Neural cell (in vitro differentiated cells): ENCODE data around the gene MAST4. TPM values are rescaled to one million over a fixed set of nuclear protein-coding genes. Genes with fewer than 3 reads are reported as not detected.

ENCODE experiments used
- H2AFZ ChIP-seq: fragments of 200-600, 300-800 bp; sonication (generic), shearing (Covaris generic); 2 replicates; pipeline ENCODE4 v1.6.0; 2014; ENCODE audit warnings: low read depth, mild to moderate bottlenecking, antibody characterized with exemption, low read length, moderate library complexity
- H3F3A ChIP-seq: fragments of 200-600 bp; shearing (Covaris generic); 2 replicates; pipeline ENCODE4 v1.6.1; 2016; ENCODE audit warnings: mild to moderate bottlenecking, moderate library complexity, mixed read lengths, antibody characterized with exemption, low read length; ENCODE audit not compliant: insufficient read depth, poor library complexity, severe bottlenecking
- H3K27ac ChIP-seq: fragments of 200-600, 300-800 bp; sonication (generic), shearing (Covaris generic); 2 replicates; pipeline ENCODE4 v1.5.1; 2014; ENCODE audit warnings: mild to moderate bottlenecking, low read length, moderate library complexity
- H3K27me3 ChIP-seq: fragments of 300-800, 200-600 bp; sonication (generic), shearing (Covaris generic); 2 replicates; pipeline ENCODE4 v1.6.0; 2014; ENCODE audit warnings: mild to moderate bottlenecking, low read depth, low read length, moderate library complexity; ENCODE audit not compliant: insufficient read depth
- H3K36me3 ChIP-seq: fragments of 300-800, 200-600 bp; sonication (generic), shearing (Covaris generic); 2 replicates; pipeline ENCODE4 v1.5.1; 2014; ENCODE audit warnings: mild to moderate bottlenecking, antibody characterized with exemption, low read length, moderate library complexity; ENCODE audit not compliant: insufficient read depth
- H3K4me2 ChIP-seq: fragments of 300-800, 200-600 bp; sonication (generic), shearing (Covaris generic); 2 replicates; pipeline ENCODE4 v1.6.0; 2014; ENCODE audit warnings: mild to moderate bottlenecking, low read length
- H3K4me3 ChIP-seq: fragments of 300-800, 200-600 bp; sonication (generic), shearing (Covaris generic); 2 replicates; pipeline ENCODE4 v1.5.1; 2014; ENCODE audit warnings: mild to moderate bottlenecking, low read length, moderate library complexity
- H3K79me2 ChIP-seq: fragments of 200-600 bp; shearing (Covaris generic); replicated peaks from 2 replicates; pipeline ENCODE4 v1.6.0; 2014; ENCODE audit warnings: mild to moderate bottlenecking, low read length, moderate library complexity; ENCODE audit not compliant: insufficient read depth
- H3K9ac ChIP-seq: fragments of 300-800, 200-600 bp; sonication (generic), shearing (Covaris generic); 2 replicates; pipeline ENCODE4 v1.6.1; 2016; ENCODE audit warnings: mild to moderate bottlenecking, low read length, mixed read lengths
- H3K9me2 ChIP-seq: fragments of 200-600 bp; shearing (Covaris generic); 2 replicates; pipeline ENCODE4 v1.6.1; 2016; ENCODE audit warnings: mild to moderate bottlenecking, low read length, mixed read lengths; ENCODE audit not compliant: insufficient read depth
- H3K9me3 ChIP-seq: fragments of 200-600, 300-800 bp; sonication (generic), shearing (Covaris generic); 2 replicates; pipeline ENCODE4 v1.6.1; 2016; ENCODE audit warnings: mild to moderate bottlenecking, mixed run types, low read length, moderate library complexity, mixed read lengths
- H4K20me1 ChIP-seq: fragments of 200-600 bp; shearing (Covaris generic); 2 replicates; pipeline ENCODE4 v1.6.1; 2016; ENCODE audit warnings: mild to moderate bottlenecking, mixed run types; ENCODE audit not compliant: insufficient read depth
- CTCF ChIP-seq: fragments of 450-650 bp; IDR thresholded peaks from 2 replicates; pipeline ENCODE4 v1.5.1; 2014; ENCODE audit warnings: antibody characterized with exemption, mild to moderate bottlenecking, moderate library complexity; ENCODE audit not compliant: poor library complexity, severe bottlenecking
- EP300 ChIP-seq: fragments of 450-650 bp; conservative IDR thresholded peaks from 2 replicates; pipeline ENCODE4 v1.6.1; 2014; ENCODE audit warnings: antibody characterized with exemption, mild to moderate bottlenecking, moderate library complexity; ENCODE audit not compliant: poor library complexity, severe bottlenecking
- EZH2 ChIP-seq: fragments of 200-600, 300-800 bp; shearing (Covaris generic), sonication (generic); IDR thresholded peaks from 2 replicates; pipeline ENCODE4 v1.6.1; 2014; ENCODE audit warnings: antibody characterized with exemption, low read length, borderline replicate concordance, mild to moderate bottlenecking; ENCODE audit not compliant: insufficient read depth, poor library complexity, severe bottlenecking
- MXI1 ChIP-seq: fragments of 450-650 bp; conservative IDR thresholded peaks from 2 replicates; pipeline ENCODE4 v1.6.1; 2014; ENCODE audit warnings: antibody characterized with exemption, mild to moderate bottlenecking; ENCODE audit not compliant: poor library complexity, severe bottlenecking
- POLR2AphosphoS5 ChIP-seq: IDR thresholded peaks from 2 replicates; pipeline ENCODE4 v1.6.1; 2012
- RAD21 ChIP-seq: fragments of 450-650 bp; conservative IDR thresholded peaks from 2 replicates; pipeline ENCODE4 v1.6.1; 2014; ENCODE audit warnings: antibody characterized with exemption, mild to moderate bottlenecking, moderate library complexity
- REST ChIP-seq: IDR thresholded peaks from 2 replicates; pipeline ENCODE4 v1.6.1; 2012; ENCODE audit warnings: borderline replicate concordance
- SMC3 ChIP-seq: fragments of 450-650 bp; conservative IDR thresholded peaks from 2 replicates; pipeline ENCODE4 v1.6.1; 2014; ENCODE audit warnings: antibody characterized with exemption, mild to moderate bottlenecking, moderate library complexity; ENCODE audit not compliant: poor library complexity
- TAF1 ChIP-seq: IDR thresholded peaks from 2 replicates; pipeline ENCODE4 v1.6.1; 2012; ENCODE audit warnings: low read depth
- polyA plus RNA-seq: library from polyadenylated mRNA; depleted of rRNA; stranded (reverse); fragments of >200 nt; gene quantifications from 2 replicates; pipeline ENCODE4 v1.2.3, GENCODE V29; 2014

MAST4 gene
- polyA plus RNA-seq, 1 donor from 2014 or later, result 2.3 TPM

GRCh38 chr5:66666778-66667177 lies 70.6 kb downstream of the MAST4 start:
- no peaks in the 10 kb centered on the region for H3K9me2 ChIP-seq
- H3K27me3 ChIP-seq, result no peaks in the 10 kb centered on the region
- no peak overlapping the region for H3K4me2 ChIP-seq
- no peak overlapping the region for H3K9ac ChIP-seq
- no peaks in the 10 kb centered on the region for H4K20me1 ChIP-seq
- H3K9me3 ChIP-seq, result no peaks in the 10 kb centered on the region
- no peak overlapping the region for H2AFZ ChIP-seq
- H3K79me2 ChIP-seq, result no peaks in the 10 kb centered on the region
- H3K27ac ChIP-seq, result no peak overlapping the region
- no peaks in the 10 kb centered on the region for H3F3A ChIP-seq
- H3K36me3 ChIP-seq, result no peaks in the 10 kb centered on the region
- no peak for TF ChIP-seq REST
- no peak for TF ChIP-seq POLR2AphosphoS5
- no peak for TF ChIP-seq TAF1
- TF ChIP-seq EZH2, result no peak
- TF ChIP-seq MXI1, result no peak
- no peak overlapping the region for H3K4me3 ChIP-seq

GRCh38 chr5:66669086-66669861 lies 73.1 kb downstream of the MAST4 start:
- Histone ChIP-seq H3K4me3 (no peak overlapping the region), H3K9me2 (no peaks in the 10 kb centered on the region), H3K9ac (no peak overlapping the region), H3F3A (no peaks in the 10 kb centered on the region), H2AFZ (no peak overlapping the region), H3K27ac (no peak overlapping the region), H3K9me3 (no peaks in the 10 kb centered on the region), H3K79me2 (no peaks in the 10 kb centered on the region), H4K20me1 (no peaks in the 10 kb centered on the region), H3K4me2 (no peak overlapping the region), H3K27me3 (no peaks in the 10 kb centered on the region), H3K36me3 (no peaks in the 10 kb centered on the region)
- TF ChIP-seq EP300 (no peak), POLR2AphosphoS5 (no peak), SMC3 (no peak), TAF1 (no peak), RAD21 (no peak), REST (no peak), EZH2 (no peak), CTCF (no peak), MXI1 (no peak)
